ENCODE data around the gene TNRC6A.
A peak's percentile ranks its signal among the peaks of the same experiment; 100 is the strongest.
"Not testable (repeated sequence)": the region's sequence is repeated elsewhere in the genome, so short reads cannot be mapped to it uniquely, and the experiment has no call there.

Gene TNRC6A

GRCh38 chr16:24728011-24728410 is 1.4 kb upstream of the TNRC6A start:
- DNase-seq, result no peak

GRCh38 chr16:24728891-24729242 is 584 bp upstream of the TNRC6A start:
- no peak for DNase-seq

- no peak for DNase-seq
These were observed 732 bp downstream of the TNRC6A start for GRCh38 chr16:24729951-24730815.

DNA sequence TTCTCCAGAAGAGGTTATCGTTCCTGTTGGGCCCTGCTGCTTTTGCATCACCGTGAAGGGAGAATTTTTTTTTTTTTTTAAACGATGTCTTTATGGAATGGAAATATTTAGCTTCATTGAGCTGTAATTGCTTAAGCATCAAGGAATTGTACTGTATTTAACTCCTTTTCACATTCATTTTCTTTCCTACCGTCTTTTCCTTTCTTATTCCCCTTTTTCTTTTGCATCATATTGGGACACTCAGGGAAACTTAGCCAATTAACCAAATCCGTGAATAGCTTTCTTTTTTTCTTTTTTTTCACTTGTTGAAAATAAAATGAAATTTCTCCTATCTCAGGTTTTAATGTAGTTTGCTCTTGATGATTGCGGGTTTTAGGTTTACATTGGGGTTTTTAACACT is 1.5 kb downstream of the TNRC6A start:
- no peak for DNase-seq

DNA sequence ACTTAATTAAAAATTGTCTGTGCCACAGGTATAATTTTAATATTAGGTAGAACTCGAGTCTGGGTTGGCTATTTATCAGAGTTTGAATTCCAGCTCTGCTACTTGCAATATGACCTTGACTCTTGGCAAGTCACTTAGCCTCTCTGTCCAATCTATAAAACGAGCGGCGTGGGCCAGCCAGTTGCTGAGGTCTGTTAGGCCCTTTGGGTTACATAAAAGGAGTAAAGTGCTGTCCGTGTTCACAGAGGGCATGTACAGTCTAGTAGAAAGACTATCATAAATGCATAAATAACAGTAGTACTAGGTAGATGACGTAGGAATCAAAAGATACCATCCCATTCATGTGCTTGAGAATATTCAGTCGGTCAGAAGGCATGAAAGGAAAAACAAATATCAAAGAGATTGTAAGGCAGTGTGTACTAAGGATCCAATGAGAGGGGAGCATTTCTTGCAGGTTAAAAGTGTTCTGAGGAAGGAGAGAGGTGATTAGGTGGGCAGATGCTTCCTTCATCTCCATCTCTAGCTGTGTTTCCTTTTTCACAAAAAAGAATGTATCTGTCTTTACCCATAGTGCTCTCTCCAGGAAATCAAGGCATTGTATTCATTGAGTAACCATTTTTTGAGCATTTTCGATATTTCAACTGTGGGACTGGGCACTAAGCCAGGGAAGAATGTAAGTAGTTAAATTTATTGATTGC is 2.4 kb downstream of the TNRC6A start:
- no peak for DNase-seq

DNA sequence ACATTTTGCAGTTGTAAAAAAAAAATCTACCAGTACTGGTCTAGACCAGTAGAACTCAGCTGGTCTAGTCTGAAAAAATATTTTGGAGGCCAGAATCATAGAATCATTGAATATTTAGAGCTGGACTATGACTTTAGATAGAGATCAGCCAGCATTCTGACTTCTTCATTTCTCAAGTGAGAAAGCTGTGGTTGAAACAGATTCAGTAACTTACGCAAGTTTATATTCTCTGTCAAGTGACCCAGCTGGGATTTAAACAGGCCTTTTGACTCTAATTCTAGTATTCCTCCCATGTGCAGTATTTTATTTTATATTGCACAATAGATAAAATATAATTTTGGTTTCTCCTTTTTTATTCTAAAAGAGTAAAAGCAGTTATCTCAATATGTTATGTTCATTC is 4.9 kb downstream of the TNRC6A start:
- DNase-seq, result no peak

DNA sequence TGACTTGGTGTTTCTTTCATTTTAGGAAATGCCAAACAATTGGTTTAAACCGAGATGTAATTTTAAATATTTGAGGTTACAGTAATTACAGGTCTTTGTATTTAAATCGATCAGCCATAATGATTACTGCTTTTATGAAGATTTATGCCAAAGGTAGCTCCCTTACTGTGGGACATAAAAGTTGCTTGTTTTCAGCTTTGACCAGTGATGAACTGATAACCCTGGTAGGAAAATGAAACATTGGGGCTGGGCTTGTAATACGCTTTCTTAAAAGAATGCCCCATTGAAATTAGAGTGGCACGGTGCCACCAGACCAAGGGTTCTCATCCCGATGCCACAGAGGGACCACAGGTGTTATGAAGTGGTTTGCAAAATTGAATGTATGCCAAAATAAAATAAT is 7.3 kb downstream of the TNRC6A start:
- no peak for DNase-seq

DNA sequence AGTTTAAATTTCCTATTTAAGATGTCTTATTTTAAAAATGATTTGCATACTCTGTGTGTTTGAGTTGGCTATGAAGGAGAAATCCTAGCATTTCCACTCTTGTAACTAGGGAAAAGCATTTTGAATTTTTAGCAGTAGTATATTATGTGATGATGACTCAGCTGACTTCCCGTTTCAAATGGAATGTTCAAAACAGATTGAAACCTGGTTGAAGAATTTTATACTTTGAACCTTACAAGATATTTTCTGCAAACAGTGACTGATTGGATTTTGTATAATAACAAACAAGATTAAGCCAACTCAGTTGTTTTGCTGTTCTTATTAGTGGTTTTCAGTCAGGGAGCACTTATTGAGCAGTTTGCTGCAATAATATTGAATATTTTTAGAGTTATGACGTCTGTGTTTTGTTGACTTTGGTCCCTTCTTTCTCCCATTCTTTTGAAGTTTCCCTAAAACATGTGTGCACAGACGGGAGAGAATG is 8.0 kb downstream of the TNRC6A start:
- peak; percentile 74 for DNase-seq

- DNase-seq, result no peak
These were observed 8.6 kb downstream of the TNRC6A start for GRCh38 chr16:24737916-24738594.

GRCh38 chr16:24738895-24739294 is 9.4 kb downstream of the TNRC6A start:
- no peak for DNase-seq

- DNase-seq, result no peak
These were observed 12.4 kb downstream of the TNRC6A start for GRCh38 chr16:24741862-24742261.

- DNase-seq, result not testable (repeated sequence)
These were observed 13.2 kb downstream of the TNRC6A start for GRCh38 chr16:24742610-24743009.

DNA sequence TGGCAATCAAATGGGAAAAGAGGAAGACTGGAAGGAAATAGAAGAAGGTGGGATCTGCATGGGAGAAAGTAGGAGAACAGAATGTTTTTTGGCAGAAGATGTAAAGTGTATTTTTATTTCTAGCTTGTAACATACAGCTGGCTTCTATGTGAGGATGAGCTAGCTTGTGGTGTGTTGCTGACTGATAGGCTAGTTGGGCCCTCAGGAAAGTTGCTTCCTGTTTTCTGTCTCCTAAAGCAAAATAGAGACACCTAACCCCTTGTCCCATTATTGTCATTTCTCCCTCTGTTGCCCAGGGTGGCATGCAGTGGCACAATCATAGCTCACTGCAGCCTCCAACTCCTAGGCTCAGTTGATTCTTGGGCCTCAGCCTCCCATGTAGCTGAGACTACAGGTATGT is 15.9 kb downstream of the TNRC6A start:
- no peak for DNase-seq

GRCh38 chr16:24745791-24746190 is 16.3 kb downstream of the TNRC6A start:
- no peak for DNase-seq

GRCh38 chr16:24747441-24747840 is 18.0 kb downstream of the TNRC6A start:
- no peak for DNase-seq

- peak; percentile 86 for DNase-seq
These were observed 18.8 kb downstream of the TNRC6A start for GRCh38 chr16:24748242-24748641.

- DNase-seq, result no peak
These were observed 19.9 kb downstream of the TNRC6A start for GRCh38 chr16:24749310-24749709.

GRCh38 chr16:24749872-24750271 is 20.4 kb downstream of the TNRC6A start:
- DNase-seq, result not testable (repeated sequence)

GRCh38 chr16:24753000-24753399 is 23.5 kb downstream of the TNRC6A start:
- DNase-seq, result no peak

DNA sequence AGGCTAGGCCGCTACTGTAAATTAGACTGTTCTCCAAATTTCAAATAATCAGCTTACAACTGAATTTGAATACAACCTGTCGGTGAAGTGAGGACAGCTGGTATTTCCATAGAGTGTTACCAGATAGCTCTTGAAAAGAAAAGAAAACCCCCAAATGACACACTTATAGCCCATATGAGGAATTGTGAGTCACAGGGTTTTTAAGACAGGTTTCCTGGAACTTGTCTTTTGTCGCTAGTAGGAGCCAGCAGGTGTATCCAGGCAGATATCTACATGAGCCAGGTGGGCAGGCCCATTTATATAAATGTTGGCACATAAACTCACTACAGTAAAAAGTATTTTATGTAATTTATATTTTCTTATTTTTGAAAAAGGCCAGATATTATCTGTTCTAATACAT is 24.0 kb downstream of the TNRC6A start:
- no peak for DNase-seq

- no peak for DNase-seq
These were observed 25.1 kb downstream of the TNRC6A start for GRCh38 chr16:24754543-24754942.

DNA sequence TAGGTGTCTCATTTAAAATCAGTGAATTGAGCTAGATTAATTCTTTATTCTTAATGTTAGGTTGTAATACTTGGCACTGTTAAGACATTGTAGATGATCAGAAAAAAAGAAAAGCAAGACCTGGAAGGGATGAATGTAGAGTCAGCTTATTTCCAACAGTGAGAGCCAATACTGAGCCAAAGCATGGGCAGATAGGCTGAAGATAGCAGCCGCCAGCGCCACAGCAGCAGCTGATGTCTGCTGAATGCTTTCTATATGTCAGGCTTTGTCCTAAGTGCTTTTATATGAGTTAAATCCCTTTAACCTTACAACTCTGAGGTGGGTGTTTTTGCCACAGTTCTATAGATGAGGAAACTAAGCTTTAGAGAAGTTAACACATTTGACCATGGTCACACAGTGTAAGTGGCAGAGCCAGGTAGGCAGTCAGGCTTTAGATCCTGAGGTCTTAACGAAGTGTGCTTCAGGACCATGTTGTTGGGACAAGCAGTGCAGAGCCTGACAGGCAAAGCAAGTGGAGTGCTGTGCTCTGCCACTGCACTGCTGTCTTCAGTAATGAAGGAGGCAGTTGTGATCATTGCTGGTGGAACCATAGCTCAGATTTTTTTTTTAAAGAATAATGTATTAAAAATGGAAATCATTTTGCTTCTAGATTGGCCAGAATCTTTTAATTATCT is 25.9 kb downstream of the TNRC6A start:
- no peak for DNase-seq

DNA sequence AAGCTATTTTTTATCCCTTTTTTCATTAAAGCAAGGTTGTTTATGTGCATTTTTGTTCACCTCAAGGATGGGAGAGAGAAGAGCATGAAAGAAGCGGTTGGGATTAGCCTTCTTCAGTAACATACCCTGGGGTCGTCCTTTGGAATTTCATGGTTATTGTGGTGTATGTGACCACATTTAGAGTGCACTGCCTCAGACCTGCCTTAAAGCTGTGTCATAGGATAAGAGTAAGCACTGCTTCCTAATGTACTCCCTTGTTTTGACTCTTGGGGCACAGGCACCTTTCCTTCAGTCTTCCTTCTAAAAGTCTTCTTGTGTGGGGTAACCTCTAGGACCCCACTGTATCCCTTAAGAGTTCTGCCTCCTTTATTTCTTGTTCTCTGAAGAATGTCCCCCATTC is 28.9 kb downstream of the TNRC6A start:
- DNase-seq, result peak; percentile 24
